Body of pancreas (tissue), 4 donors: ENCODE data around the gene IL6ST.

Experiments used
- CTCF ChIP-seq, 7 experiments: fragments of 450-650 bp in 4 of 7; fragments of 200-600 bp in 3 of 7; sonication (generic) in 3 of 7; IDR thresholded peaks; one replicate each; pipeline ENCODE4 v1.5.1; 2016 to 2019; ENCODE audit warnings: antibody characterized with exemption in 7 of 7
- POLR2A ChIP-seq, 3 donors: fragments of 450-650 bp; IDR thresholded peaks; one replicate each; pipeline ENCODE4 v1.6.1; 2016; ENCODE audit warnings: antibody characterized with exemption in 3 of 3, mild to moderate bottlenecking in 2 of 3

GRCh38 chr5:55902696-55903095 is 92.1 kb downstream of the IL6ST start:
- TF ChIP-seq CTCF (IDR thresholded peaks at IDR 0.05) = no peak
- no peak for TF ChIP-seq POLR2A (IDR thresholded peaks at IDR 0.05)
